Pancreas (tissue), 10 donors: ENCODE data around the gene PNPLA4. TPM values are rescaled to one million over a fixed set of nuclear protein-coding genes. Genes with fewer than 3 reads are reported as not detected.

Experiments used
- ATAC-seq, 4 donors: fragments of 200-7000 bp; cut with Tn5 transposase; one replicate each; pipeline versions ENCODE4 v1.8.0 to v1.9.1; 2020; ENCODE audit warnings: mild to moderate bottlenecking in 4 of 4, moderate library complexity in 4 of 4
- DNase-seq, 6 donors: peaks; one replicate each; pipeline ENCODE4 v3.0.0-alpha.2; 2020
- FAIRE-seq: peaks from 2 replicates; lab custom pipeline; 2012; peaks lifted over from hg19 to GRCh38; lab: Jason Lieb, UNC
- H3K27ac ChIP-seq, 4 donors: fragments of 200-600 bp; sonication (generic); 1 replicate in 3 of 4; 2 replicates in 1 of 4; pipeline versions ENCODE4 v1.5.0 to v1.8.0; 2020
- H3K27me3 ChIP-seq, 4 donors: fragments of 200-600 bp; one replicate each; pipeline ENCODE4 v1.8.0; 2021
- H3K36me3 ChIP-seq, 3 donors: fragments of 200-600 bp; sonication (generic) in 1 of 3; one replicate each; pipeline versions ENCODE4 v1.5.0 to v1.8.0; 2020 to 2021
- H3K4me1 ChIP-seq, 3 donors: fragments of 200-600 bp; one replicate each; pipeline ENCODE4 v1.8.0; 2021
- H3K4me3 ChIP-seq, 4 donors: fragments of 200-600 bp; sonication (generic) in 2 of 4; one replicate each; pipeline versions ENCODE4 v1.5.0 to v1.8.0; 2020 to 2021
- H3K9me3 ChIP-seq, 4 donors: fragments of 200-600 bp; one replicate each; pipeline ENCODE4 v1.8.0; 2021
- CTCF ChIP-seq, 4 donors: fragments of 200-600 bp; sonication (generic) in 3 of 4; IDR thresholded peaks; one replicate each; pipeline versions ENCODE4 v1.5.0 to v1.8.0; 2021; ENCODE audit warnings: antibody characterized with exemption in 4 of 4
- WGBS, 2 donors: extraction: QIAGEN DNeasy Blood & Tissue Kit; methylation state at CpG; one replicate each; pipeline ENCODE4 v1.1.7; 2013; 5-methylcytosine and 5-hydroxymethylcytosine counted together
- intact Hi-C, 3 donors: fragments of 100-400 bp; cut with DNase I; formaldehyde crosslinking; loops; one replicate each; pipeline versions ENCODE4 v1.11.1 to v1.14.2; 2022
- polyA plus RNA-seq, 2 donors: library from polyadenylated mRNA; stranded (reverse); fragments of 200-250 nt; gene quantifications; one replicate each; pipeline ENCODE4 v1.2.3, GENCODE V29; 2013
- total RNA-seq, 6 donors: library from RNA; stranded (reverse); fragmentation: NEBNext Ultra II Directional in 4 of 6; extraction: Animal tissue kit (Norgen Biotek cat#: 25700) in 4 of 6; gene quantifications; one replicate each; pipeline versions ENCODE4 v1.2.1 to v1.2.4, GENCODE V29; 2021 to 2023
- donor health status: healthy with polysubstance abuse.
- donor health status: DM: no; HTN: no; CAD: no; lungs with moderate emphysema.
- donor health status: DM: no; HTN: no; CAD: no.
- donor health status: control.
- donor health status: control.
- donor health status: Bipolar disorder and iron deficiency.
- donor health status: DM: yes; HTN: yes; CAD: no.
- donor health status: DM: no; HTN: no; CAD: no.
- donor health status: DM: no; HTN: no; CAD: no.
- donor health status: DM: yes; HTN: yes; CAD: no.

The PNPLA4 gene
- total and polyA plus RNA-seq, 8 donors: 2.5 to 16.1 (median 12.2) TPM

GRCh38 chrX:7943600-7944245 lies 16.5 kb upstream of the PNPLA4 start:
- H3K4me3 ChIP-seq: no peak overlapping the region
- FAIRE-seq: no peak
- 50 to 66% methylated on average over 6 of the region's 6 CpGs for WGBS, 2 donors
- DNase-seq: no peak
- ATAC-seq: no peak
- TF ChIP-seq CTCF (IDR thresholded peaks at IDR 0.05): no peak
- intact Hi-C loops: no loop called here
- no peaks in the 10 kb centered on the region for H3K27me3 ChIP-seq
- H3K4me1 ChIP-seq: no peaks in the 10 kb centered on the region
- H3K9me3 ChIP-seq: no peaks in the 10 kb centered on the region
- no peak overlapping the region for H3K27ac ChIP-seq
- H3K36me3 ChIP-seq: no peaks in the 10 kb centered on the region

GRCh38 chrX:7941390-7942042 lies 14.3 kb upstream of the PNPLA4 start:
- no peaks in the 10 kb centered on the region for H3K36me3 ChIP-seq
- H3K27ac ChIP-seq: no peak overlapping the region
- H3K4me1 ChIP-seq: no peaks in the 10 kb centered on the region
- ATAC-seq: peak in 3 of 4 donors; percentile 49 to 62 (median 56)
- FAIRE-seq: peak; percentile 76
- WGBS, 2 donors: 2 to 3% methylated on average over 3 of the region's 3 CpGs
- DNase-seq: peak in 1 of 6 donors; percentile 12
- intact Hi-C loops: no loop called here
- no peak for TF ChIP-seq CTCF (IDR thresholded peaks at IDR 0.05)
- H3K4me3 ChIP-seq: no peak overlapping the region
- H3K27me3 ChIP-seq: no peaks in the 10 kb centered on the region
- H3K9me3 ChIP-seq: no peaks in the 10 kb centered on the region

GRCh38 chrX:7934026-7934425 lies 6.8 kb upstream of the PNPLA4 start:
- no peak for ATAC-seq
- DNase-seq: no peak
- Histone ChIP-seq H3K36me3 (no peaks in the 10 kb centered on the region), H3K4me3 (no peak overlapping the region), H3K4me1 (no peaks in the 10 kb centered on the region), H3K27ac (no peak overlapping the region), H3K27me3 (no peaks in the 10 kb centered on the region), H3K9me3 (no peaks in the 10 kb centered on the region)
- WGBS, 2 donors: 91 to 95% methylated on average over 2 of the region's 2 CpGs
- no peak for FAIRE-seq
- TF ChIP-seq CTCF (IDR thresholded peaks at IDR 0.05): no peak
- intact Hi-C loops: no loop called here

DNA sequence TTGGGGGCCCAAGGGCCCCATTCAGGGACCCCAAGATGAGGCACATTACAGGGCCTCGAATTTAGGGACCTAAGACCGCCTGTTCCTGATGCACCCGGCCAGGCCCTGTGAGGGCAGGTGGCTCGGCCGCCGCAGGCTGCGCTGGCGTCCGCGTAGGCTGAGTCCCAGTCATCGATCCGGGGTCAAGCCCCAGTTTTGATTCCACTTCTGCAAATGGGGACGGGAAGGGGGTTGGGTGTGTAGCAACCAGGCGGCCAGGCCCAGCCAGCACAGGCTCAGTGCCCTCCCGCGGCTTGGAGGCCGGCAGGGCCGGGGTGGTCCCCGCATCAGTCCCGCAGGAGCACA lies 327 bp downstream of the PNPLA4 start:
- no peak for TF ChIP-seq CTCF (IDR thresholded peaks at IDR 0.05)
- Histone ChIP-seq H3K9me3 (no peaks in the 10 kb centered on the region), H3K4me1 (peaks cover 0 to 8% (median 0%) of the 10 kb centered on the region in 3 donors), H3K36me3 (no peaks in the 10 kb centered on the region), H3K27ac (peak overlapping the region; percentile 72 to 87 (median 82)), H3K27me3 (no peaks in the 10 kb centered on the region), H3K4me3 (peak overlapping the region; percentile 48 to 71 (median 56))
- DNase-seq (no peak), FAIRE-seq (no peak), ATAC-seq (peak in 2 of 4 donors; percentile 60 to 84)
- intact Hi-C loops: no loop called here
- 3% methylated on average over 20 of the region's 20 CpGs for WGBS, 2 donors

DNA sequence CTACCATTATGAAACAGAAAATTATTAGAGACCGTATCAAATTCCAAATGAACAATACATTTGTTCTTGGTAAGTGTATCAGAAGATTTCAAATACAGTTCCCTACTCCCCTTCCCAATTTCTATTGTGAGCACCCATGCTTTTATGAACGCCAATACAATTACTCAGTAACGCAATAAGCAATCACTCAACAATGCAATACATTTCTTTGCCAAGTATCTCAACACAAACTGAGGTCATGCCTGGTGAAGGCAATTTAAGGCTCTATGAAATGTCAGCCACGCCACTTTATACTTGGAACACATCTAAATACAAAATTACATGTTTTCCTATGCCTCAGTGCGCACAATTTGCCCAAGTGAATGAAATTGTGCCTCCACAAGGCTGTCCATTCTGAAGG lies 712 bp downstream of the PNPLA4 start:
- intact Hi-C loops: no loop called here
- Histone ChIP-seq H3K36me3 (no peaks in the 10 kb centered on the region), H3K27ac (peak overlapping the region; percentile 72 to 87 (median 82)), H3K4me1 (peaks cover 0 to 8% (median 0%) of the 10 kb centered on the region in 3 donors), H3K27me3 (no peaks in the 10 kb centered on the region), H3K4me3 (peak overlapping the region; percentile 48 to 71 (median 56)), H3K9me3 (no peaks in the 10 kb centered on the region)
- no peak for FAIRE-seq
- DNase-seq: no peak
- no peak for ATAC-seq
- 82 to 85% methylated on average over 5 of the region's 5 CpGs for WGBS, 2 donors
- TF ChIP-seq CTCF (IDR thresholded peaks at IDR 0.05): no peak
